Prostate gland (tissue), 2 donors: Measurements from ENCODE around the gene WDFY4.

Experiments
- POLR2A ChIP-seq: fragments of 450-650 bp; IDR thresholded peaks from one replicate; pipeline ENCODE4 v1.6.1; 2016; ENCODE audit warnings: antibody characterized with exemption, mild to moderate bottlenecking
- POLR2AphosphoS5 ChIP-seq: sonication (generic); formaldehyde crosslinking; IDR thresholded peaks from one replicate; pipeline ENCODE4 v1.6.1; 2017; ENCODE audit warnings: antibody characterized with exemption
- TF ChIP-seq, protein P1 (sequence below), 4 experiments: fragments of 200-600 bp in 2 of 4; fragments of 450-650 bp in 2 of 4; sonication (generic) in 2 of 4; IDR thresholded peaks; 1 replicate in 3 of 4; 2 replicates in 1 of 4; pipeline ENCODE4 v1.5.1; 2016 to 2019; ENCODE audit warnings: antibody characterized with exemption in 4 of 4, mild to moderate bottlenecking in 2 of 4, moderate library complexity in 2 of 4

DNA sequence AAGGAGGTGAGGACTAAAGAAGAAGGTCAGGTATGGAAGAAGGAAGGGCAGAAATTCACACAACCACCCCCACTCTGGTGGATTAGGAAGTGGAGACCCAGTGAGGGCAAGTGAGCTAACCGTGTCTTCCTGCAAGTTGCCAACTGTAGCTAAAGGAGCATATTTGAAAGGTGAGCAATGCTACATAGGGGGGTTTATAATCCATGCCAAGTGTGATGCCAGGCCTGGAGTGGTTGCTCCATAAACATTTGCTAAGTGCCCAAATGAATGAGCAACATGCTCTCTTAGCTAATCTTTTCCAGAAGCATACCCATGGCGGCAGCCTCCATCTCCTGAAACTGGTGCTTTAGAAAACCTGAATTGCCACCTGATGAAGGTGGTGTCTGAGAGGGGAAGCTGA, 133.4 kb downstream of the WDFY4 start:
- TF ChIP-seq, protein P1, sequence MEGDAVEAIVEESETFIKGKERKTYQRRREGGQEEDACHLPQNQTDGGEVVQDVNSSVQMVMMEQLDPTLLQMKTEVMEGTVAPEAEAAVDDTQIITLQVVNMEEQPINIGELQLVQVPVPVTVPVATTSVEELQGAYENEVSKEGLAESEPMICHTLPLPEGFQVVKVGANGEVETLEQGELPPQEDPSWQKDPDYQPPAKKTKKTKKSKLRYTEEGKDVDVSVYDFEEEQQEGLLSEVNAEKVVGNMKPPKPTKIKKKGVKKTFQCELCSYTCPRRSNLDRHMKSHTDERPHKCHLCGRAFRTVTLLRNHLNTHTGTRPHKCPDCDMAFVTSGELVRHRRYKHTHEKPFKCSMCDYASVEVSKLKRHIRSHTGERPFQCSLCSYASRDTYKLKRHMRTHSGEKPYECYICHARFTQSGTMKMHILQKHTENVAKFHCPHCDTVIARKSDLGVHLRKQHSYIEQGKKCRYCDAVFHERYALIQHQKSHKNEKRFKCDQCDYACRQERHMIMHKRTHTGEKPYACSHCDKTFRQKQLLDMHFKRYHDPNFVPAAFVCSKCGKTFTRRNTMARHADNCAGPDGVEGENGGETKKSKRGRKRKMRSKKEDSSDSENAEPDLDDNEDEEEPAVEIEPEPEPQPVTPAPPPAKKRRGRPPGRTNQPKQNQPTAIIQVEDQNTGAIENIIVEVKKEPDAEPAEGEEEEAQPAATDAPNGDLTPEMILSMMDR (IDR thresholded peaks at IDR 0.05) = no peak
- TF ChIP-seq POLR2A (no peak), POLR2AphosphoS5 (no peak)
